Coronary artery (tissue), 2 donors: Measurements from ENCODE around the gene CPD.
"Not testable (repeated sequence)": the region's sequence is repeated elsewhere in the genome, so short reads cannot be mapped to it uniquely, and the experiment has no call there.

ENCODE experiments used
- DNase-seq: peaks from one replicate; pipeline ENCODE4 v3.0.0-alpha.2; 2017; ENCODE audit warnings: low spot score
- H3K27ac ChIP-seq, 2 donors: fragments of 200-600 bp; sonication (generic); one replicate each; pipeline ENCODE4 v1.5.1; 2016 to 2019
- H3K4me3 ChIP-seq: fragments of 200-600 bp; sonication (generic); 2 replicates; pipeline ENCODE4 v1.5.1; 2016; ENCODE audit warnings: mild to moderate bottlenecking, moderate library complexity
- CTCF ChIP-seq: fragments of 200-600 bp; sonication (generic); IDR thresholded peaks from one replicate; pipeline ENCODE4 v1.5.1; 2019; ENCODE audit warnings: antibody characterized with exemption

CPD gene

GRCh38 chr17:30413109-30413508 lies 34.4 kb downstream of the CPD start:
- no peak for DNase-seq
- TF ChIP-seq CTCF = no peak
- H3K27ac ChIP-seq = no peak overlapping the region
- no peak overlapping the region for H3K4me3 ChIP-seq

DNA sequence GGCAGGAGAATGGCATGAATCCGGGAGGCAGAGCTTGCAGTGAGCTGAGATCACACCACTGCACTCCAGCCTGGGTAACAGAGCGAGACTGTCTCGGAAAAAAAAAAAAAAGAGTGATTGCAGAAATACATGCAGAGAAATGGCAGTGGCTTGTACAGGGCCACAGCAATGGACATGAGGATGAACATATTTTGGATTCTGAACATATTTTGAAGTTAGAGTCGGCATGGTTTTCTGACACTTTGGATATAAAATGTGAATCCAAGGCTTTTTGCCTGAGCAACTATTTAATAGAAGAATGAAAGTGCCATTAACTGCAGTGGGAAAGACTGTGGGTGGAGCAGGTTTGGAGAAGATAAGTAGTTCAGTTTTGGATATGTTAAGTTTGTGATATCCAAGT lies 35.8 kb downstream of the CPD start:
- H3K4me3 ChIP-seq = no peak overlapping the region
- H3K27ac ChIP-seq = no peak overlapping the region
- TF ChIP-seq CTCF = no peak
- no peak for DNase-seq

DNA sequence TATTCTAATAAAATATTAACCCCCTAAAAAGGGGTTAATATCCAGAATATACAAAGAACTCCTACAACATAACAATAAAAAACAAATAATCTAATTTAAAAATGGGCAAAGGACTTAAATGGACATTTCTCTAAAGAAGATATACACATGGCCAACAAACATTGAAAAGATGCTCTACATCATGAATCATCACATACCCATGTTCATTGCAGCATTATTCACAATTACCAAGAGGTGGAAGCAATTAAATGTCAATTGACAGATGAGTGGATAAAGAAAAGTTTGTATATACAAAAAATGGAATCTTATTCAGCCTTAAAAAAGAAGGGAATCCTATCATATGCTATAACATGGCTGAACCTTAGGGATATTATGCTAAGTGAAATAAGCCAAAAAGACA lies 36.8 kb downstream of the CPD start:
- no peak for TF ChIP-seq CTCF
- H3K4me3 ChIP-seq = no peak overlapping the region
- H3K27ac ChIP-seq = no peak overlapping the region
- DNase-seq = no peak

GRCh38 chr17:30418070-30418469 lies 39.3 kb downstream of the CPD start:
- not testable (repeated sequence) for DNase-seq, H3K4me3 ChIP-seq, H3K27ac ChIP-seq

GRCh38 chr17:30421592-30421991 lies 42.9 kb downstream of the CPD start:
- TF ChIP-seq CTCF = no peak
- no peak overlapping the region for H3K4me3 ChIP-seq
- H3K27ac ChIP-seq = no peak overlapping the region
- DNase-seq = no peak

GRCh38 chr17:30422171-30422570 lies 43.4 kb downstream of the CPD start:
- Histone ChIP-seq H3K27ac (no peak overlapping the region), H3K4me3 (no peak overlapping the region)
- no peak for DNase-seq
- TF ChIP-seq CTCF = no peak

DNA sequence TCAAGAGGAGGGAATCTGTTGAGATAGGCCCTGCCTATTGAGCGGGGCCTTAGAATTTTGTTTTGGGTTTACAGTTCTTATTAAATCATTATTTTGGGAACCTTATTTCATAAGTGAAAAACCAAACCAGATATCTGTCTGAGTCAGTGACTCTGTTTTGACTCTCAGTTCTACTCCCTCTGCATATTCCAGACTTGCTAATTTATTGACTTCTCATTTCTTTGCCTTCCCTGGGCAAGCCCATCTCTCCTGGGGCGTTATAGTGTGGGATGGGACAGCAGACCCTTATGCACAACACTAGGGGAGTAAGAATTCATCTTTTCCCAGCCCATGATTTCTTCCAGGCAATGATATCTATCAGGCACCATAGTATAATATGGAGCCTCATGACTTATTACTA lies 45.7 kb downstream of the CPD start:
- H3K4me3 ChIP-seq = no peak overlapping the region
- TF ChIP-seq CTCF = no peak
- no peak for DNase-seq
- H3K27ac ChIP-seq = no peak overlapping the region

DNA sequence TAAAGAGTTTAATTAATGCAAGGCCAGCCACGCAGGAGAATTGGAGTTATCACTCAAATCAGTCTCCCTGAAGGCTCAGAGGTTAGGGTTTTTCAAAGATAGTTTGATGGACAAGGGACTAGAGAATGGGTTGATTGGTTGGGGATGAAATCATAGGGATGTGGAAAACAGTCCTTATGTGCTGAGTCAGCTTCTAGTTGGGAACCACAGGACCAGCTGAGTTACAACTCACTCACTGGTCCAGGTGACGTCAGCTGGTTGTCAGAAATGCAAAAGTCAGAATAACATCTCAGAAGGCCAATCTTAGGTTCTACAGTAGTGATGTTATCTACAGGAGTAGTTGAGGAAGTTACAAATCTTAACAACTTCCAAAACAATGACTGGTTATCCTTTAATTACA lies 47.6 kb downstream of the CPD start:
- TF ChIP-seq CTCF = no peak
- no peak for DNase-seq
- no peak overlapping the region for H3K4me3 ChIP-seq
- H3K27ac ChIP-seq = no peak overlapping the region
